GM12875 (cell line): Measurements from ENCODE around the gene SNX24.

ENCODE experiments used
- H3K4me3 ChIP-seq: one replicate; pipeline ENCODE4 v1.5.1; 2011; ENCODE audit warnings: low read depth, low read length, control low read depth
- TF ChIP-seq, protein P1 (sequence below): IDR thresholded peaks from 2 replicates; pipeline ENCODE4 v1.5.1; 2011; ENCODE audit warnings: low read depth, mild to moderate bottlenecking, control low read depth, inconsistent platforms, low read length, moderate library complexity, borderline replicate concordance; ENCODE audit not compliant: insufficient read depth

The SNX24 gene

GRCh38 chr5:122870219-122870856 is 24.9 kb downstream of the SNX24 start:
- TF ChIP-seq, protein P1, sequence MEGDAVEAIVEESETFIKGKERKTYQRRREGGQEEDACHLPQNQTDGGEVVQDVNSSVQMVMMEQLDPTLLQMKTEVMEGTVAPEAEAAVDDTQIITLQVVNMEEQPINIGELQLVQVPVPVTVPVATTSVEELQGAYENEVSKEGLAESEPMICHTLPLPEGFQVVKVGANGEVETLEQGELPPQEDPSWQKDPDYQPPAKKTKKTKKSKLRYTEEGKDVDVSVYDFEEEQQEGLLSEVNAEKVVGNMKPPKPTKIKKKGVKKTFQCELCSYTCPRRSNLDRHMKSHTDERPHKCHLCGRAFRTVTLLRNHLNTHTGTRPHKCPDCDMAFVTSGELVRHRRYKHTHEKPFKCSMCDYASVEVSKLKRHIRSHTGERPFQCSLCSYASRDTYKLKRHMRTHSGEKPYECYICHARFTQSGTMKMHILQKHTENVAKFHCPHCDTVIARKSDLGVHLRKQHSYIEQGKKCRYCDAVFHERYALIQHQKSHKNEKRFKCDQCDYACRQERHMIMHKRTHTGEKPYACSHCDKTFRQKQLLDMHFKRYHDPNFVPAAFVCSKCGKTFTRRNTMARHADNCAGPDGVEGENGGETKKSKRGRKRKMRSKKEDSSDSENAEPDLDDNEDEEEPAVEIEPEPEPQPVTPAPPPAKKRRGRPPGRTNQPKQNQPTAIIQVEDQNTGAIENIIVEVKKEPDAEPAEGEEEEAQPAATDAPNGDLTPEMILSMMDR = no peak
- no peak overlapping the region for H3K4me3 ChIP-seq

DNA sequence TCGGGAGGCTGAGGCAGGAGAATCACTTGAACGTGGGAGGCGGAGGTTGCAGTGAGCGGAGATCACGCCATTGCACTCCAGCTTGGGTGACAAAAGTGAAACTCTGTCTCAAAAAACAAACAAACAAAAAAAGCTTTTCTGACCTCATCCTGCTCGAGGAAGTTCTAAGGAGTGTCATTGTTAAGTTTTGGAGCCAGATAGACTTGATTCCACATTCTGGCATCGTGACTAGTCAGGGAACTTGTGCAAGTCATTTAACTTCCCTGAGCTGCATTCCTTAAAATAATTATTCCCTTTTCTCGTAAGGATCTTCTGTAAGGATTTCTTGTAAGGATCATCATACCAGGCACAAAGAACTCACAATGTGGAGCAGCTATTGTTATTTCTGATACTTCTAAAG is 26.2 kb downstream of the SNX24 start:
- TF ChIP-seq, protein P1 = no peak
- H3K4me3 ChIP-seq = no peak overlapping the region

DNA sequence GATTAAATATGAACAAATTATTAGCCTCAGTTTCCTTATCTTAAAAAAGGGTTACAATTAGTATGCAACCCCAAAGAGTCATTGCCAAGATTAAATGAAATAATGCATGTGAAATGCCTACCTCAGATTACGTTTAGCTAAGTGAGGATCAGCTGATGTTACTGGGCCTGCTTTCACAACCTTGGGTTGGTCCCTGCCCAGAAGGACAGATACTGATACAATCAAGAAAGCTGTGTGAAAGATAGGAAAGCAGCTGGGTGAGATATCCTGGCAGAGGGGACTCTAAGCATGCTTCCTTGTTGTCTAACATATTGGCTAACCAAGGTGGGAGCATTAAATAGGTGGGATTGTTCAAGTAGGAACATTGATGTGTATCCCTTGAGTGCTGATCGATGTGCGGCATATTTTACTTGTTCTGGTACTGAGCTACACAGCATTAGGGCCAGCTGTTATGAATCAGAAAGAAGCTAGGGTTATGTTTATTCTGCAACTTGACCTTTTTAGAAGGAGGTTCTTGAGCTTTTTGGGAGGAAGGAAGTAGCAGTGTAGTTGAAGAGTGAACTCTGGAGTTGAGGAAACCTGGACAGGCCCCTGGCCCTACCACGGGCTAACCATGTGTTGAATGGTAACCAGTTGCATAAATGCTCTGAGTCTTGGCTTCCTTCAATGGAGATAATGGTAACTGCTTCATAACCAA is 28.9 kb downstream of the SNX24 start:
- no peak overlapping the region for H3K4me3 ChIP-seq
- TF ChIP-seq, protein P1 = no peak

GRCh38 chr5:122877518-122877917 is 32.1 kb downstream of the SNX24 start:
- H3K4me3 ChIP-seq = no peak overlapping the region
- TF ChIP-seq, protein P1 = no peak

GRCh38 chr5:122879076-122879475 is 33.7 kb downstream of the SNX24 start:
- H3K4me3 ChIP-seq = no peak overlapping the region
- TF ChIP-seq, protein P1 = no peak

GRCh38 chr5:122880170-122880689 is 34.8 kb downstream of the SNX24 start:
- TF ChIP-seq, protein P1 = no peak
- H3K4me3 ChIP-seq = no peak overlapping the region

- TF ChIP-seq, protein P1 = no peak
- H3K4me3 ChIP-seq = no peak overlapping the region
Observed at GRCh38 chr5:122880749-122881148, 35.3 kb downstream of the SNX24 start.
